HEK293T (cell line): ENCODE results near the gene ECE2.

Experiments used
- ARNT ChIP-seq: fragments of 450-650 bp; IDR thresholded peaks from 2 replicates; pipeline ENCODE4 v1.6.1; 2017; ENCODE audit warnings: mild to moderate bottlenecking
- BHLHE40 ChIP-seq: fragments of 450-650 bp; IDR thresholded peaks from 2 replicates; pipeline ENCODE4 v1.6.1; 2016; ENCODE audit warnings: mild to moderate bottlenecking, moderate library complexity, borderline replicate concordance
- CTBP1 ChIP-seq: fragments of 450-650 bp; IDR thresholded peaks from 2 replicates; pipeline ENCODE4 v1.6.1; 2016; ENCODE audit warnings: borderline replicate concordance
- FOXA1 ChIP-seq: fragments of 450-650 bp; IDR thresholded peaks from 2 replicates; pipeline ENCODE4 v1.6.1; 2016; ENCODE audit warnings: mild to moderate bottlenecking
- FOXK2 ChIP-seq: fragments of 450-650 bp; IDR thresholded peaks from 2 replicates; pipeline ENCODE4 v1.6.1; 2016; ENCODE audit warnings: mild to moderate bottlenecking
- FOXM1 ChIP-seq: fragments of 450-650 bp; IDR thresholded peaks from 2 replicates; pipeline ENCODE4 v1.6.1; 2017; ENCODE audit warnings: mild to moderate bottlenecking, borderline replicate concordance
- HDGF ChIP-seq: fragments of 450-650 bp; IDR thresholded peaks from 2 replicates; pipeline ENCODE4 v1.6.1; 2017; ENCODE audit warnings: antibody characterized with exemption, borderline replicate concordance
- L3MBTL2 ChIP-seq: fragments of 450-650 bp; conservative IDR thresholded peaks from 2 replicates; pipeline ENCODE4 v1.6.1; 2016; ENCODE audit warnings: mild to moderate bottlenecking
- LEF1 ChIP-seq: fragments of 450-650 bp; IDR thresholded peaks from 2 replicates; pipeline ENCODE4 v1.6.1; 2017; ENCODE audit warnings: mild to moderate bottlenecking, borderline replicate concordance
- NFRKB ChIP-seq: fragments of 450-650 bp; IDR thresholded peaks from 2 replicates; pipeline ENCODE4 v1.6.1; 2016; ENCODE audit warnings: mild to moderate bottlenecking, moderate library complexity
- SP1 ChIP-seq: fragments of 450-650 bp; IDR thresholded peaks from 2 replicates; pipeline ENCODE4 v1.6.1; 2017
- SUZ12 ChIP-seq: fragments of 450-650 bp; IDR thresholded peaks from 2 replicates; pipeline ENCODE4 v1.6.1; 2016; ENCODE audit warnings: mild to moderate bottlenecking
- TF ChIP-seq, protein P1 (sequence below): fragments of 450-650 bp; IDR thresholded peaks from 2 replicates; pipeline ENCODE4 v1.6.1; 2016

DNA sequence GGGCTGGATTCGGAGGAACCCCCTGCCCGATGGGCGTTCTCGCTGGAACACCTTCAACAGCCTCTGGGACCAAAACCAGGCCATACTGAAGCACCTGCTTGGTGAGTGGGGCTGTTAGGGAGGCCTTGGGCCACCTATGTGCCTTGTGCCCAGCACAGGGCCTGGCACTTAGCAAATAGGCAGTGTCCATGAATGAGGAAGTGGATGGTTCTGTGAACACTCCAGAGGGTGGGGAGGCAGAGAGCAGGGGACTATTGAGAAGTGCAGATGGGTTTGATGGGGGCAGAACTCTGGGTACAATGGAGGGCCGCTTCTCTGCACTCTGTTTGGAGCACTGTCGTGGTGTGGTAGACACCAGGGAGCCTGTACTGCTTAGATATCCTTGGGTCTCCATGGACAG lies 1.5 kb downstream of the ECE2 start:
- no peak for TF ChIP-seq FOXA1
- TF ChIP-seq SP1 = no peak
- no peak for TF ChIP-seq FOXM1
- no peak for TF ChIP-seq NFRKB
- TF ChIP-seq HDGF = no peak
- TF ChIP-seq SUZ12 = no peak
- no peak for TF ChIP-seq LEF1
- TF ChIP-seq L3MBTL2 = no peak
- TF ChIP-seq ARNT = no peak
- TF ChIP-seq, protein P1, sequence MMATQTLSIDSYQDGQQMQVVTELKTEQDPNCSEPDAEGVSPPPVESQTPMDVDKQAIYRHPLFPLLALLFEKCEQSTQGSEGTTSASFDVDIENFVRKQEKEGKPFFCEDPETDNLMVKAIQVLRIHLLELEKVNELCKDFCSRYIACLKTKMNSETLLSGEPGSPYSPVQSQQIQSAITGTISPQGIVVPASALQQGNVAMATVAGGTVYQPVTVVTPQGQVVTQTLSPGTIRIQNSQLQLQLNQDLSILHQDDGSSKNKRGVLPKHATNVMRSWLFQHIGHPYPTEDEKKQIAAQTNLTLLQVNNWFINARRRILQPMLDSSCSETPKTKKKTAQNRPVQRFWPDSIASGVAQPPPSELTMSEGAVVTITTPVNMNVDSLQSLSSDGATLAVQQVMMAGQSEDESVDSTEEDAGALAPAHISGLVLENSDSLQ = no peak
- TF ChIP-seq FOXK2 = no peak
- no peak for TF ChIP-seq BHLHE40
- TF ChIP-seq CTBP1 = no peak
